ENCODE results near the gene DUS3L.

- TF ChIP-seq CTCF (IDR thresholded peaks at IDR 0.05), result peak; percentile 71 to 88 (median 82)
- no peak for TF ChIP-seq POLR2A (IDR thresholded peaks at IDR 0.05)
These were observed 13.0 kb upstream of the DUS3L start for GRCh38 chr19:5803752-5804515.
